Hematopoietic multipotent progenitor cell treated with erythropoietin and hydrocortisone succinate and interleukin-3 and kit ligand, for 15 days (in vitro differentiated cells): ENCODE measurements around the gene SAFB2.
A peak's percentile ranks its signal among the peaks of the same experiment; 100 is the strongest.

Experiments used
- DNase-seq: peaks from one replicate; pipeline ENCODE4 v3.0.0-alpha.2; 2015; ENCODE audit warnings: low spot score

The SAFB2 gene

DNA sequence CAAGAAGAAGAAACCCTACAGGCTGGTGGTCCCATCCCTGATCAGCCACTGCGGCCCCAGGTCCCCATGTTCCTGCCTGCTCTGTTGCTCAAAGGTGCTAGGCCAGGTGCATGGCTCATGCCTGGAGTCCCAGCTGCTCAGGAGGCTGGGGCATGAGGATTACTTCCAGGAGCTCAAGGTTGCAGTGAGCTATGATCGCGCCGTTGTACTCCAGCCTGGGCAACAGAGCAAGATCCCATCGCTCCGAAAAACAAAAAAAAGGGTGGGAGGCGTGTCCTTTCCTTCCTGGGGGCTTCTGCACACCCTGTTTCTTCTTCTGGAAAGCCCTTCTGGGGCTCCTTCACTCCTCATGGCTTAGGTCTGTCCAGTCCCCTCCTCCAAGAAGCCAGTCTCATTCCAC, 42.9 kb downstream of the SAFB2 start:
- no peak for DNase-seq

DNA sequence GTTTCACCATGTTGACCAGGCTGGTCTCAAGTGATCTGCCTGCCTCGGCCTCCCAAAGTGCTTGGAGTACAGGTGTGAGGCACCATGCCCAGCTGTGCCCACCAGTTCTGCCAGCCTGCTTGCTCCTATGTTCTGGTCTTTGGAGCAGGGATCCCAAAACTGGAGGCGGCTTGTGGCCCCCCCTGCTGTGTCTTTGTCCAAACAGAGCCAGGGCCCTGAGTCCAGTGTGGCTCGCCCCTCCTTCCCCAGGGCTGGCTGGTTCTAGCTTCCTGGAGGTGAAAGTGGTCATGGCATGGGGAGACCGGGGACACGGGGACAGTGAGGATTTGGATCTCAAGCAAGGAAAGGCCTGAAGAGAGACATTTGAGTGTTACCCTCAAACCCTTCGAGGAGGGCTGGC, 43.3 kb downstream of the SAFB2 start:
- no peak for DNase-seq

DNA sequence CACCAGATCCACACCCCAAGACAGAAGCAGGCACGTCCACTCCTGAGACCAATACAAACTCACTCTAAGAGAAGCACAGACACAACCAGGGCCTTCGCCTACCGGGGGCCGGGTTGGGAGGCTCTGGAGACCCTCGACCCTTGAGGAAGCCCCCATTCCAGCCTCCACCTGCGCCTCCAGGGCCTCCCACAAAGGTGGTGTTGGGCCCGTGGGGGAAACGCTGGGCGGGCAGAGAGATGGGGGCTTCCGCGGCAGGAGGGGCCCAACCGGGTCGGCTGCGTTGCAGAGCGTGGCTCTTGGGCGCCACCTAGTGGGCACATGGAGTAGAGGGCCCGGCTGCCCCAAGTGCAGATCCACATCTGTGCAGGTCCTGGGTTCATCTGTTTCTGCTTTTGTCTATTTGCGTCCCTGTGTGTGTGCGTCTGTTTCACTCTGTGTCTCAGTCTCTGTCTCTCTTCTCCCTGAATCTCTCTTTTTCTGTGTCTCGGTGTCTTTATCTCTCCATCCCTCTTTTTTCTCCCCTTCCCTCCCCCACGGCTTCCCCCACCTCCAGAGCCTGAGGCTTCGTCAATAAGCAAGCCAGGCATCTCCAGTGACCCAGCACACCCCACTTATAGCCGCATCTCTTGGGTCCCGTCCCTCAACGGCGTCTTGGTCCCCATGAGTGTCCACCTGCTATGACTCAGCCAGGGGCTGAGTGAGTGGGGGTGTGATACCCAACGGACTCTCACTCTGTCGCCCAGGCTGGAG, 44.3 kb downstream of the SAFB2 start:
- peak; percentile 72 for DNase-seq

DNA sequence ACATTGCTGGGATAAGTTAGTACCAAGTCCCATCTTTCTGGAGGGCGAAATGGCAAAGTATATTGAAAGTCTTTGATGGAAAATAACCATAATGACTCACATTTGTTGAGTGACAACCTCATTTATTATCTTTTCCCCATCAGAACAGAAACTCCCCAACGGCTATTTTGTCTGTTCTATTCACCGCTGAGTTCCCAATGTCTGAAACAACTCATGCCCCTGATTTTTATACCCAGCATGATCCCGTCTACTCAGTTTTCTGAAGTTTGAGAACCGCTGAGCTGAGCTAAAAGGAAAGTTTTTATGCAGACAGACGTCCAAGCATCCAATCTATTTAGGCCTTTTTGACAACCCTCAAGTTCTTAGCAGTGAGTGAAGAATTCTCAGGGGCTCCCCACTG, 47.0 kb downstream of the SAFB2 start:
- no peak for DNase-seq

DNA sequence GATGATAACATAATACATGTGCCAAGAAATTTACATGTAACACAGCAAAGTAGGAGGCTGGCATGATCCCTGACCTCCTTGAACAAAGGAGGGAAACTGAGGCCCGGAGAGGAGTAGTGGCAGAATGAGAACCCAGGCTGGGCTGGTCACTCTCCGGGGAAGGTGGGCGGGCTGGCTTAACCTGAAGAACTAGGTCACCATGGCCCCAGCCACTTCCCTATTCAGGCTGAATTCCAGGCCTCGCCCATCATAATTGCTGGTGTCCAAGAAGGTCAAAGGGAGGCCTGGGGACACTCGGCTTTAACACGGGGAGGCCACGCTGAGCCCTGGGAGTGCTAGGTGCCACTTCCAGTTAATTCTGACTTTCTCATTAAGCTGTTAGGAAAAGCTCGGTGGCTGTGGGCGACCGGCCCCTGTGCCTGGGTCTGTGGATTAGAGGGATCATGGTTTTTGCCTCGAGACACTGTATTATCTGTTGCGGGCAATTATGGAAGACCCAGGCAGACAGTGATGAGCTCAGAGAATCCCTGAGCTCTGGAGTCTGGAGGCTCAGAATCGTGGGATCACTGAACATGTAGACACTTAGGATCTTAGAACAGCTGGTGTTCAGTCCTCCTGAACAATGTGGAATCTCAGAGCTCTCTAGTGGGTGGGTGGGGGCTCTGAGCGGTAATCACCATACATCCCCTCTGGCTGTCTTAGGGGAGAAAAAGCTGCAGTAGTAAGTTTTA, 49.9 kb downstream of the SAFB2 start:
- DNase-seq = no peak

DNA sequence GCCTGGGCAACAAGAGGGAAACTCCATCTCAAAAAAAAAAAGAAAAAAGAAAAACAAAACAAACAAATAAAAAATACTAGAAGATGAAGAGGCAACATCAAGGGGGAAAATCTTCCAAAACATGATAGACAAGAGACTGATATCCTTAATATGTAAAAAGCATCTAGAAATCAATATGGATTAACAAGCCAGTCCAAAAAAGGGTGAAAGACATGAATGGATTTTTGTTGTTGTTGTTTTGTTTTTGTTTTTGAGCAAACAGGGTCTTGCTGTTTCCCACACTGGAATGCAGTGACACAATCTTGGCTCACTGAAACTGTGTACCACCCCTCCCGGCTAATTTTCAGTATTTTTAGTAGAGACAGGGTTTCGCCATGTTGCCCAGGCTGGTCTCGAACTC, 50.8 kb downstream of the SAFB2 start:
- DNase-seq = no peak

DNA sequence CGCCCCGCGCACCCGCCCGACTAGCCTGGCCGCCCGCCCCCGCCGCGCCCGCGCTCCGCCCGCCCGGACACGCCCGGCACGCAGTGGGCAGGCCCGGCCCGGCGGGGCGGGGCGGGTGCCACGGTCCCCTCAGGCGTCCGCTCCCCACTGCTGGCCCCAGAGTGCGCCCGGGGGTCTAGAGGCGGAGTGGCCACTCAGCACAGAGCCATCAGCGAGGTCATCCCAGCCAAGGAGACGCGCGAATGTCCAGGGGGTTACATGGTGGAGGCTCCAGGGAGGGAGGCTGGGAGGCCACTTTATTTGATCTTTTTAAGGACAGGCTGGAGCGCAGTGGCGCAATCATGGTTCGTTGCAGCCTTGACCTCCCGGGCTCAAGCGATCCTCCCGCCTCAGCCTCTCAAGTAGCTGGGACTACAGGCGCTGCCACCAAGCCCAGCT, 54.6 kb downstream of the SAFB2 start:
- DNase-seq = no peak

DNA sequence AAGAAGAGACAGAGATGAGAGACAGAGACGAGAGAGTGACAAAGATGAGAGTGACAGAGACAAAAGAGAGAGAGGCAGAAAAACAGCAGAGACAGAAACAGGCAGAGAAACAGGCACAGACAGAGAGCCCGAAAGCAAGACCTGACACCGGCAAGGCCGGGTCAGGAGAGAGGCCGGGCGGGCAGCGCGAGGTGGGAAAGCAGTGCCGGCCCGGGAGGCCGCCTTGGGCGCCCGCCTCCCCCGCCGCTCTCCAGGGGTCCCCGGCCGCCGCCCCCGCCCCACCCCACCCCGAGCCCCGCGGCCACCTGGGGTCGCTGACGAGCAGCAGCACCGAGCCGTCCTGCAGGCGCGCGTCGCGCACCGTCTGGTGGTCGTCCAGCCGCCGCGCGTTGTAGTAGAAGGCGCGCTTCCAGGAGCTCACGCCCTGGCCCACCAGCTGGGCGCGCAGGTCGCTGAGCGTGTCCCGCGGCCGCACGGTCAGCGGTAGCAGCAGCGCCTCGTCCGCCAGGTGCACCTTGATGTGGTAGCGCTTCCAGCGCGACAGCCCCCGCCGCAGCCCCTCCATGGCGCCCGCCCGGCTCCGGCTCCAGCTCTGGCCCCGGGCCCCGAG, 55.1 kb downstream of the SAFB2 start, which contains the start of gene TINCR:
TINCR (minus strand) TSS at position 594 of the 610 bp plus-strand sequence.
- no peak for DNase-seq

DNA sequence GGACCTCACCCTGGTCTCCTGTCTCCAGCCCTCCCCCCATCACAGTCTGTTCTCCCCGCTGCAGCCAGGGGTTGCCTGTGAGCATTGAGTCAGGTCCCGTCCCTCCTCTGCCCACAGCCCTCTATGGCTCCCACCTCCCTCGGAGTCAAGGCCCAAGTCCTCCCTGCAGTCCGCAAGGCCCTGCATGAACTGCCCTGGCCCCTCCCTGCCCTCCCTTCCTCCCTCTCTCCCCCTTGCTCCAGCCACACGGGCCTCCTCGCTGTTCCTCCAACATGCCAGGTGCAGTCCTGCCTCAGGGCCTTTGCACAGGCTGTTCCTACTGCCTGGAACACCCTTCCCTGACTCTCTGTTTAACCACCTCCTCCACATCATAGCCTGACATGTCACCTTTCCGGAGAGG, 57.6 kb downstream of the SAFB2 start:
- DNase-seq = no peak

DNA sequence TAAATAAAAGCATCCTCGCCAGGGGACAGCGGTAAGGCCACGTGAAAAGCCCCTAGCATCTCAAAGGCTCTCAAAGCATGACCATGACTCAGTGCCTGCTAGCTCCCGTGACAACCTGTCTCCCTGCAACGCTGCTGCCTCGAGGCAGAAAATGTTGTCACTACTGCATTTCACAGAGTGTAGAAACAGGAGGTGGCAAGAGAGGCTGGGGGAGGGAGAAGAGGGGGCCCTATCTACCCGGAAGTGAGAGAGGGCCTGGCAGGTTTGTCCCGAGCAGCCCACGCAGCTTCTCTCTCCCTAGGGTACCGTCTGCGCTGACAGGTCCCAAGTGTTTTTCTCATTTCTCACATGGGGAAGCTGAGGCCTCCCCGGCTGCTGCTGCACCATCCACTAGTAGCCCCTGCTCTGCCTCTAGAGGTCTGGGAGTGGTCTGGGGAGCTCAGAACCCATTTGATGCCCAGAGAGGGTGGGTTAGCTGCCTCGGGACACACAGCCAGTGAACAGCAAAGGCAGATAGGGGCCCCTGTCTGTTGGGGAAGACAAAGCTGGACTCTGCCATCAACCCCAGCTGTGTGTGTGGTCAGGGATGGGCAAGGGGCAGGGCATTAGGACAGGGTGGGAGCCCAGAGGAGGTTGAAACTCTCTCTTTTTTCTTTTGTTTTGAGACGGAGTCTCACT, 58.5 kb downstream of the SAFB2 start:
- DNase-seq = no peak

DNA sequence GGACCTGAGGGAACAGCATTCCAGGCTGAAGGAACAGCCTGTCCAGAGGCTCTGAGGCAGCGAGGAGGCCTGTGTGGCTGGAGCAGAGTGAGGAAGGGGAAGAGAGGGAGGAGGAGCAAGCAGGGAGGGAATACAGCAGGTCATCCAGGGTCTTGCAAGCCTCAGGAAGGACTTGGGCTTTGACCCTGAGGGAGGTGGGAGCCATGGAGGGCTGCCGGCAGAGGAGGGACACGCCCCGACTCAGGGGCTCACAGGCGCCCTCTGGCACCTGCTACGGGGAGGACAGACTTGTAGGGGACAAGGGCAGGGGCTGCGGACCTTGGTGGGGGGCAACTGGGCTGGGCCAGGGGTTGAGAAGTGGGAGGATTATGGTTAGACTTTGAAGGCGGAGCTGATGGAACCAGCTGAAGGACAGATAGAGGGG, 59.6 kb downstream of the SAFB2 start:
- no peak for DNase-seq

DNA sequence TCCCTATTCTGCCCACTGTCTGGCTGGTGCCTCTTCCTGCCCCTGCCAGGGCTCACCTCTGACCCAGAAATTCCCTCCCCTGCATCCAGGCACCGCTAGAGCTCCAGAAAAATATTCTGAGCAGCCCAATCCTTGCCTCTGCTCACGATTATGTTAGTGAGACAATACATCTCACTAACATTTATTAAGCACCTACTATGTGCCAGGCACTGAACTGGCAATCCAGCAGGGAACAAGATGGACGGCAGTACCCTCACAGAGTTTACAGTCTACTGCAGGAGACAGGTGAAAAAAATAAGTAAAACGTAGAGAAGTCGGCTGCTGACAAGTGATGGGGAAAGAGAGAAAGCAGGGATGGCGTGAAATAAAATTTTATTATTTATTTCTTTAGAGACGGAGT, 60.3 kb downstream of the SAFB2 start:
- DNase-seq = no peak

DNA sequence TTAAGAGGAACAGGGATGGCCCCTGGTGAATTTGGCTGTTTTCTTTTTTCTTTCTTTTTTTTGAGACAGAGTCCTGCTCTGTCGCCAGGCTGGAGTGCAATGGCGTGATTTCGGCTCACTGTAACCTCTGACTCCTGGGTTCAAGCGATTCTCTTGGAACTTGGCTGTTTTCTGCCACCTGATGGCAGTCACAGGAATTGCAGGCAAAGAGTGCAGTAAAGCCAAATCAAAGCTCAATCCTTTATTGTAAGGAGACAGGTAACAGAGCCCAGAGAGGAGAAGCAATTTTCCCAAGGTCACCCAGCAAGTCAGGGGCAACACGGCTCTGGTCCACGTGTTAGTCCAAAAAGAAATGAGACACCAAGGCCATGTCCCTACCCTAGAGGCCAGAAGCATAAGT, 61.0 kb downstream of the SAFB2 start:
- DNase-seq = no peak

DNA sequence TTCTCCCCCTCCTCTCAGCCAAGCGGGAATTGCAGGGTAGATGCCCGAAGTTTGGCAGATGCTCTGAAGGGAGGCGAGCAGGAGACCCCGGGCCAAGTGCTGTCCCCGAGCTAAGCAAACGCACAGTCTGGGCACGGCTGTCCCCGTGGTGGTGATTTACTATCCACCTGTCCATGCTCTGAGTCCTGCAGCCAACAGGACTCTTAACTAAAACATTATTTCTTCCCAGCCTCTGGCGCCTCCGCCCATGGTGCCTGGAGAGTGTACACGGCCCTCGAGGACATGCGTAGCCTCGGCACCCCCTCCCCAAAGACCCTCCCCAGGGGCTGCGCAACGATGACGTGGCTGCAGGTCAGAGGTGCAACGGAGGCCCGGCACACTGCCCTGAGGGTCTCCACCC, 62.4 kb downstream of the SAFB2 start:
- no peak for DNase-seq

DNA sequence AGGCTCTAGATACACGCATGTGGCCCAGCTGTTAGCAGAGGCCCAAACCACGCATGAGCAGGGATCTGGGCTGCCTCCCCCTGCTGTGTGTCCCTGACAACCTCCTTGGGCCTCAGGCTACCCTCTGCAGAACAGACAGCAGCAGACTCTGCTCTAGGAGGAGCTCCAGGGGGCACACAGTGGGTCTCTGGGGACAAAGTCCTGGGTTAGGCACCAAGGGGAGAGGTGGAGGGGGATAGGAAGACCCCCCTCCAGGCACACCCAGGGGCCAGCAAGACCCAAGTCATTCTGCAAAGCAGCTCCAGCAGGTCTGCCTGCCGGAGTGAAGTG, 62.8 kb downstream of the SAFB2 start:
- no peak for DNase-seq

DNA sequence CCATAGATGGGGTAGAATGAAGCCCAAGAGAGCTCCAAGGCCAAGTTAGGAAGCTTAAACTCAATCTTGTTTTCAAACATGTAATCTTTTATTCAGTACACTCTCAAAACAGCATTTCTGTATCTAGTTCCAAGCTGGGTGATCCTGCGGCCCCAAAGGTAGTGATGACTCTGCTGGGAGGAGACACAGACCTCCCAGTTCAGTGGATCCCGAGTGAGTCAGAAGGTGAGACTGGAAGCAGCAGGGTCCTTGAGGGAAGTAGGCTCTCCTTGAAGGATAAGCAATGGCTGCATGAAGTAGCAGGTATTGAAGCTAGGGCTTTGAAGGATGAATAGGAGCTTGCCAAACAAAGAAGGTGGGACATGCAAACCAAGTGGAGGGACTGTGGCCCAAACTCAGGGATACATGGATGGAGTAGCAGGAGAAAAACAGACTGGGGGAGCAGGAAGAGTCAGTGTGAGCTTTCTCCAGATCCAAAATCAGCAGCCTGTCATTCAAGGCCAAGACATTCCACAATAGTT, 64.4 kb downstream of the SAFB2 start:
- no peak for DNase-seq

DNA sequence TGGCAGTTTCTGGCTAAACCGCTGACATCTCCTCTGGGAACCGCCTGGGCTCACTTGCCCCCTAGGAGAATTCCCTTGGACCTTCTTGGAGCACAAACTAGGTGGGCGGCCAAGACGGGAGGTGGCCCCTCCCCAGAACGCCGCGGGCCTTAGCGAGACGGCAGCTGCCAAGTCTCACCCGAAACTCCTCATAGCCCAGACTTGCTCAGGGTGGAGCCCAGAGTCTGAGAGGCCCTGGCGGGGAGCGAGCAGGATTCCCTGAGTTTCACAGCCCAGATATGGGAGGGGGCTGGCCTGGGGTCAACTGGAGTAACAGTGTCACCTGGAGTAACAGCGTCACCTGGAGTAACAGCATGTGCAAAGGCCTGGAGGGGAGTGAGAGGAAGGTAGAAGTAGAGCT, 64.9 kb downstream of the SAFB2 start:
- DNase-seq = no peak

DNA sequence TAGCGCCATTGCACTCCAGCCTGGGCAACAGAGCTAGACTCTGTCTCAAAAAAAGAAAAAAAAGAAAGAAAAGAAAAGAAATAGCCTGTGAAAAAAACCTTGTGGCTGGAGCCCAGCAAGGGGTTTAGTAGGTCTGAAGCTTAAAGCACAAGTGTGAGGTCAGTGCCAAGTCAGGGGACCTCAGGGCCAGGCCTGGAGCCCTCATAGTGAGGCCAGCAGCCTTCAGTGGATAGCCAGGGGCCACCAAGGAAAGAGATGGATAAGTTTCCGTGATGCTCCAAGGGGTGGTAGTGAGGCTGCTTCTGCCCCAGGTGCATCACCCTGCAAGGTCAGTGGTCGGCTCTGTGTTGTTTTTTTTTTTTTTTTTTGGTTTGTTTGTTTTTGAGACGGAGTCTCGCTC, 67.7 kb downstream of the SAFB2 start:
- DNase-seq = no peak

DNA sequence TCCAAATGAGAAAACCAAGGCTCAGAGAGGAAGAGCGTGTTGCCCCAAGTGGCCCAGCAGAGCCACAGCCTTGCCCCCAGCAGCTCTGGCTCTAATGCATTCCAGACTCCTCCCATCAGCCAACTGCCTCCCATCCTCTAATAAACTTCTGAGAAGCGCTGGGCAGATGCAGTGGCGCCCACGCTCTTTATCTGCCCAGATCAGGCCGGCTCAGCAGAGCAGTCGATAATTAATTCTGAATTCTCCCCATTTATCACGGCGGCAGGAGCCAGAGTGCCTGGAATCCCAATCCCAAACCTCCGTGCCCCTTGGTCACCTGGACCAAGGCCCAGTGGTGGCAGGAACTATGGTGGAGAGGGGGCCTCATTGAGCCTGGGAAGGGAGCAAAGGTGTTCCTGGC, 68.7 kb downstream of the SAFB2 start:
- no peak for DNase-seq

DNA sequence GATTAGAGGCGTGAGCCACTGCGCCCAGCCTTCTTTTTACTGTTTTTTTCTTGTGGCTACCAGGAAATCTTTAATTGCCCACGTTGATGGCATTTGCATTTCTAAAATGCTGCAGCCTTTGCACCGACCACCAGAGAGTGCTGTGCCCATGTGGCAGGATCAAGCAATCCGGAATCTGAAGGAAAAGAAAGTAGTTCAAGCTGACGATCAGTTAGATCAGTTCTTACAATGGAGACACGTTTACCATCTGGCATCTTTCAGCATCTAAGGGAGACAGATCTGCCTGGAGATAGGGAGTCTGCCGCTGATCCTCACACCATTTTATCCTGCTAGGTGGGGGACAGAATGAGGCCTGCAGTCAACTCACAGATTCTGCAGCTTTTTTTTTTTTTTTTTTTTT, 74.7 kb downstream of the SAFB2 start:
- DNase-seq = peak; percentile 21

DNA sequence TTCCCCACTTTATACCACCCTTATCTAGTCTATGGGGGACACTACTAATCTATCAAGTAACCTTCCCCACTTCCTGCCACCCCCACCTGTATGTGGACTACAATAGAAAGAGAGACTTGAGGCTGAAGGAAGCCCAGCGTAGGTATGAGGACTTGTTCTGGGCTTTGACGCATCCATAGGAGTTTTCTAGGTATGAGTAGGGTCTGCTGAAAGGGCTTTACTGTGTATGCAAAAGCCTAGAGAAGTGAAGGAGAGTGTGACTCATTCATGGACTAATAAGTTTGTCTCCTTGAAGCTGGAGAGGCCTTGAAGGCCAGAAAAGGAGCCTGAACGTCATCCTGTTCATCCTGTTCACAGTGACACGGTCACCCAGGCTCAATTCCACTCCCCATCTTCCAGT, 76.6 kb downstream of the SAFB2 start:
- DNase-seq = no peak

DNA sequence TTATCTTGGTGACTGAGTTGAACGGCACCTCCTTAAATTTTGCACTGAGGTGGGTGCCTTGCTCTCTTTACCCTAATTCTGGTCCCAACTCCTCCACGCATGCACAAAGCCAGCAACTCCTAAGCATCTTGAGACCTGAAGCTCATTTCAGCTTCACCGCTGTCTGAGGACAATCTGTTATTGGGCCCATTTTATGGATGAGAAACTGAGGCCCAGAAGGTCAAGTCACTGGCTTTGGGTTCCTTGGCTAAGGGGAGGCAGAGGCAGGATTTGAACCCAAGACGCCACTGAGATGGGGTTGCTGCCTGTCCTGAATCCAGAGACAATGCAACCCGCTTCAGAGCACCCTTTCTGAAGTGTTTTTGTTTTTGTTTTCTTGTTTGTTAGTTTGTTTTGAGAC, 77.5 kb downstream of the SAFB2 start:
- DNase-seq = no peak

DNA sequence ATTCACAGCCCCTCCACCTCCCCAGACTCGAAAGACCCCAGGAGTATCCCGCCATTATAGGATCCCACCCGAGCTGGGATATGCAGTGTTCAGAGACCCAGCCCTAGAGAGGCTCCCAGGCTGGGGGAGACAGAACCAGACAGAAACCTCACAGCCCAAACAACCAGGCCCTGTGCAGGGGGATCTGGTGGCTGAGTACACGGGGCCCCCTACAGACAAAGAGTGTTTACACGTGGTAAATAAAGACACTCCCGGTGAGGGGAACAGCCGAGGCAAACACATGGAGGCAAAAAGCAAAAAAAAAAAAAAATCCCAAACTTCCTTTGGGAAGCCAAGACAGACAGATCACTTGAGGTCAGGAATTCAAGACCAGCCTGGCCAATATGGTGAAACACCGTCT, 79.9 kb downstream of the SAFB2 start:
- DNase-seq = no peak
